GM18526 (cell line): Measurements from ENCODE around the gene TTC9B.

Experiments used
- POLR2A ChIP-seq: IDR thresholded peaks from 3 replicates; pipeline ENCODE4 v1.6.1; 2011; ENCODE audit not compliant: insufficient read length; ENCODE audit errors: extremely low read depth

TTC9B gene

GRCh38 chr19:40231057-40231456 is 12.9 kb upstream of the TTC9B start:
- TF ChIP-seq POLR2A = no peak

- no peak for TF ChIP-seq POLR2A
Observed at GRCh38 chr19:40229926-40230417, 11.8 kb upstream of the TTC9B start.

- TF ChIP-seq POLR2A = no peak
Observed at GRCh38 chr19:40229484-40229883, 11.3 kb upstream of the TTC9B start.

GRCh38 chr19:40228863-40229262 is 10.7 kb upstream of the TTC9B start:
- no peak for TF ChIP-seq POLR2A

GRCh38 chr19:40228346-40228745 is 10.2 kb upstream of the TTC9B start:
- TF ChIP-seq POLR2A = no peak

GRCh38 chr19:40225440-40226305 is 7.5 kb upstream of the TTC9B start:
- no peak for TF ChIP-seq POLR2A

GRCh38 chr19:40224342-40225150 is 6.4 kb upstream of the TTC9B start:
- no peak for TF ChIP-seq POLR2A

- no peak for TF ChIP-seq POLR2A
Observed at GRCh38 chr19:40223135-40223822, 5.1 kb upstream of the TTC9B start.

GRCh38 chr19:40221858-40222619 is 3.9 kb upstream of the TTC9B start:
- TF ChIP-seq POLR2A = no peak

GRCh38 chr19:40220674-40221073 is 2.5 kb upstream of the TTC9B start:
- TF ChIP-seq POLR2A = no peak

GRCh38 chr19:40219721-40220276 is 1.6 kb upstream of the TTC9B start:
- TF ChIP-seq POLR2A = no peak

GRCh38 chr19:40217027-40217810 is 965 bp downstream of the TTC9B start:
- TF ChIP-seq POLR2A = no peak

- TF ChIP-seq POLR2A = no peak
Observed at GRCh38 chr19:40216777-40217026, 1.5 kb downstream of the TTC9B start.
